PC-9 (cell line): Measurements from ENCODE around the gene SYT7. TPM values are rescaled to one million over a fixed set of nuclear protein-coding genes. Genes with fewer than 3 reads are reported as not detected.

Experiments
- BruUV-seq: library from RNA; stranded (reverse); fragments of 400-500 nt; replicated peaks from 2 replicates; lab custom pipeline; 2021; lab: Mats Ljungman, UMichigan
- CTCF ChIA-PET: fragments of 300-600 bp; sonication (Branson Sonifier 250); formaldehyde crosslinking; loops from one replicate; lab custom pipeline; 2022; ENCODE audit warnings: antibody characterized with exemption; lab: Charles Lee
- POLR2A ChIA-PET: fragments of 300-600 bp; sonication (Branson Sonifier 250); formaldehyde crosslinking; loops from one replicate; lab custom pipeline; 2022; ENCODE audit warnings: antibody characterized with exemption; ENCODE audit not compliant: unreplicated experiment; lab: Charles Lee
- DNase-seq, 2 experiments: peaks; one replicate each; pipeline versions ENCODE4 v3.0.0 to v3.0.0-alpha.2; 2015 to 2022; ENCODE audit warnings: mixed read lengths in 1 of 2
- H2AFZ ChIP-seq: fragments of 200-600 bp; sonication (generic); 2 replicates; pipeline ENCODE4 v1.8.1; 2017; ENCODE audit warnings: antibody characterized with exemption
- H3F3A ChIP-seq: fragments of 200-600 bp; sonication (generic); 2 replicates; pipeline ENCODE4 v1.8.1; 2017; ENCODE audit warnings: antibody characterized with exemption, mild to moderate bottlenecking, low read depth; ENCODE audit not compliant: insufficient read depth
- H3K27ac ChIP-seq: fragments of 200-600 bp; sonication (generic); 2 replicates; pipeline ENCODE4 v1.6.1; 2016; ENCODE audit warnings: mixed run types
- H3K27me3 ChIP-seq: fragments of 200-600 bp; sonication (generic); 2 replicates; pipeline ENCODE4 v1.6.1; 2016; ENCODE audit warnings: low read depth, mixed run types; ENCODE audit not compliant: insufficient read depth
- H3K36me3 ChIP-seq: fragments of 200-600 bp; sonication (generic); 2 replicates; pipeline ENCODE4 v1.6.1; 2016; ENCODE audit warnings: low read depth, mixed run types
- H3K4me1 ChIP-seq: fragments of 200-600 bp; sonication (generic); replicated peaks from 2 replicates; pipeline ENCODE4 v1.6.1; 2016; ENCODE audit warnings: mixed run types; ENCODE audit not compliant: insufficient read depth
- H3K4me2 ChIP-seq: fragments of 200-600 bp; sonication (generic); 2 replicates; pipeline ENCODE4 v1.6.1; 2017; ENCODE audit warnings: mixed run types
- H3K4me3 ChIP-seq: fragments of 200-600 bp; sonication (generic); 2 replicates; pipeline ENCODE4 v1.6.1; 2016; ENCODE audit warnings: mixed run types
- H3K79me2 ChIP-seq: fragments of 200-600 bp; sonication (generic); 2 replicates; pipeline ENCODE4 v1.6.1; 2017; ENCODE audit warnings: low read depth, mixed run types
- H3K9me2 ChIP-seq: fragments of 200-600 bp; sonication (generic); 2 replicates; pipeline ENCODE4 v1.8.1; 2017; ENCODE audit warnings: mild to moderate bottlenecking; ENCODE audit not compliant: insufficient read depth
- H3K9me3 ChIP-seq: fragments of 200-600 bp; sonication (generic); 2 replicates; pipeline ENCODE4 v1.8.1; 2016; ENCODE audit warnings: low read depth; ENCODE audit not compliant: insufficient read depth
- H4K20me1 ChIP-seq: fragments of 200-600 bp; sonication (generic); 2 replicates; pipeline ENCODE4 v1.8.1; 2017; ENCODE audit not compliant: insufficient read depth
- EZH2 ChIP-seq: fragments of 200-600 bp; sonication (generic); IDR thresholded peaks from 2 replicates; pipeline ENCODE4 v1.8.0; 2017; ENCODE audit warnings: antibody characterized with exemption, low read depth
- intact Hi-C: fragments of 100-400 bp; cut with micrococcal nuclease; formaldehyde crosslinking; loops from one replicate; pipeline ENCODE4 v1.10.0; 2022; ENCODE audit not compliant: unreplicated experiment
- total RNA-seq: library from RNA; stranded (reverse); gene quantifications from 2 replicates; pipeline ENCODE4 v1.2.3, GENCODE V29; 2021
- TF ChIP-seq, protein P1 (sequence below): fragments of 200-600 bp; sonication (generic); conservative IDR thresholded peaks from 2 replicates; pipeline ENCODE4 v1.6.1; 2017; ENCODE audit warnings: mixed run types, antibody characterized with exemption, mild to moderate bottlenecking, moderate library complexity

SYT7 gene
- total RNA-seq, 1 experiment from 2014 or later: 4.0 TPM

DNA sequence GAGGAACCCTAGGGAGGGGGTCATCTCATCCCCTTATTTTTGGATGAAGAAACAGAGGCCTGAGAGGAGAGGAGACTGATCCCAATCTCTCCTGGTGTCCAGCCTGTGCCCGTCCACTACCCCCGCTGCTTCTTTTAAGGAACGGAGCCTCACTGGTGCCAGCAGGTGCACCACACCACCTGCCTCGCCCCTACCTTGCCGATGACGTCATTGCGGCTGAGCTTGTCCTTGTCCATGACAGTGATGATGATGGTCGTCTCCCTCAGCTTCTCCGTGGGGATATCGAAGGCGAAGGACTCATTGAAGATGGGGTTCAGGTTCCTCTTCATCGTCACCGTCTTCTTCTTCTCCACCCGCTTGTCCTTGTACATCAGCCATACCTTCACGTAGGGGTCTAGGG, 58.0 kb downstream of the SYT7 start:
- intact Hi-C loops: no loop called here
- no peak overlapping the region for H3K4me3 ChIP-seq
- H4K20me1 ChIP-seq: no peaks in the 10 kb centered on the region
- H3K4me1 ChIP-seq: no peaks in the 10 kb centered on the region
- TF ChIP-seq EZH2: no peak
- TF ChIP-seq, protein P1, sequence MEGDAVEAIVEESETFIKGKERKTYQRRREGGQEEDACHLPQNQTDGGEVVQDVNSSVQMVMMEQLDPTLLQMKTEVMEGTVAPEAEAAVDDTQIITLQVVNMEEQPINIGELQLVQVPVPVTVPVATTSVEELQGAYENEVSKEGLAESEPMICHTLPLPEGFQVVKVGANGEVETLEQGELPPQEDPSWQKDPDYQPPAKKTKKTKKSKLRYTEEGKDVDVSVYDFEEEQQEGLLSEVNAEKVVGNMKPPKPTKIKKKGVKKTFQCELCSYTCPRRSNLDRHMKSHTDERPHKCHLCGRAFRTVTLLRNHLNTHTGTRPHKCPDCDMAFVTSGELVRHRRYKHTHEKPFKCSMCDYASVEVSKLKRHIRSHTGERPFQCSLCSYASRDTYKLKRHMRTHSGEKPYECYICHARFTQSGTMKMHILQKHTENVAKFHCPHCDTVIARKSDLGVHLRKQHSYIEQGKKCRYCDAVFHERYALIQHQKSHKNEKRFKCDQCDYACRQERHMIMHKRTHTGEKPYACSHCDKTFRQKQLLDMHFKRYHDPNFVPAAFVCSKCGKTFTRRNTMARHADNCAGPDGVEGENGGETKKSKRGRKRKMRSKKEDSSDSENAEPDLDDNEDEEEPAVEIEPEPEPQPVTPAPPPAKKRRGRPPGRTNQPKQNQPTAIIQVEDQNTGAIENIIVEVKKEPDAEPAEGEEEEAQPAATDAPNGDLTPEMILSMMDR: no peak
- no peak overlapping the region for H2AFZ ChIP-seq
- H3K27me3 ChIP-seq: peaks cover 27% of the 10 kb centered on the region
- no peak for DNase-seq
- POLR2A ChIA-PET: no interaction called here
- BruUV-seq: no TSS peak
- H3K79me2 ChIP-seq: no peaks in the 10 kb centered on the region
- no peaks in the 10 kb centered on the region for H3F3A ChIP-seq
- no peaks in the 10 kb centered on the region for H3K36me3 ChIP-seq
- H3K9me3 ChIP-seq: no peaks in the 10 kb centered on the region
- no peaks in the 10 kb centered on the region for H3K9me2 ChIP-seq
- CTCF ChIA-PET: no interaction called here
- H3K27ac ChIP-seq: no peak overlapping the region
- no peak overlapping the region for H3K4me2 ChIP-seq

GRCh38 chr11:61518032-61518795, 62.7 kb downstream of the SYT7 start:
- Histone ChIP-seq H3K27me3 (0 out of 2 replicates have a peak, but pooled peaks cover 2% of the 10 kb centered on the region), H3K79me2 (no peaks in the 10 kb centered on the region), H3K4me3 (no peak overlapping the region), H3K9me2 (no peaks in the 10 kb centered on the region), H3F3A (peaks cover 11% of the 10 kb centered on the region), H3K9me3 (no peaks in the 10 kb centered on the region), H3K36me3 (no peaks in the 10 kb centered on the region), H3K27ac (no peak overlapping the region), H2AFZ (no peak overlapping the region), H3K4me2 (no peak overlapping the region), H4K20me1 (no peaks in the 10 kb centered on the region), H3K4me1 (peaks cover 12% of the 10 kb centered on the region)
- BruUV-seq: no TSS peak
- intact Hi-C loops: loop anchor here (10.0 kb wide), 1 partner anchor 183 kb away; the partner anchor contains the start of genes DDB1 and TKFC
- no peak for DNase-seq
- ChIA-PET CTCF (interaction anchor here (0.6 to 2.3 kb wide), 5 partner anchors 29 to 609 kb away, joined by 3 to 20 read pairs (median 7); no protein-coding TSS in a partner anchor), POLR2A (no interaction called here)
- TF ChIP-seq EZH2: no peak
- TF ChIP-seq, protein P1: no peak

GRCh38 chr11:61516675-61517572, 64.0 kb downstream of the SYT7 start:
- H3K4me1 ChIP-seq: peaks cover 24% of the 10 kb centered on the region
- H2AFZ ChIP-seq: no peak overlapping the region
- TF ChIP-seq, protein P1: peak; percentile 100
- no peak for TF ChIP-seq EZH2
- H3K9me2 ChIP-seq: no peaks in the 10 kb centered on the region
- no peaks in the 10 kb centered on the region for H3K27me3 ChIP-seq
- ChIA-PET CTCF (interaction anchor here (0.7 to 2.3 kb wide), 10 partner anchors 12 to 610 kb away, joined by 3 to 20 read pairs (median 3); no protein-coding TSS in a partner anchor), POLR2A (interaction anchor here (0.7 kb wide), 1 partner anchor 789 kb away, joined by 5 read pairs; no protein-coding TSS in a partner anchor)
- H3K36me3 ChIP-seq: no peaks in the 10 kb centered on the region
- H3K9me3 ChIP-seq: no peaks in the 10 kb centered on the region
- H3K4me2 ChIP-seq: no peak overlapping the region
- no peaks in the 10 kb centered on the region for H4K20me1 ChIP-seq
- BruUV-seq: no TSS peak
- H3K79me2 ChIP-seq: no peaks in the 10 kb centered on the region
- intact Hi-C loops: loop anchor here (1.0 to 10.0 kb wide), 4 partner anchors 40 to 182 kb away; partner anchors contain the start of genes DDB1 and TKFC
- no peak overlapping the region for H3K4me3 ChIP-seq
- peaks cover 18% of the 10 kb centered on the region for H3F3A ChIP-seq
- no peak overlapping the region for H3K27ac ChIP-seq
- DNase-seq: peak in 1 of 2 experiments; percentile 50
